HG02943 (cell line): ENCODE measurements around the gene MACROH2A2.
"Not testable (repeated sequence)": the region's sequence is repeated elsewhere in the genome, so short reads cannot be mapped to it uniquely, and the experiment has no call there.

Experiments used
- ATAC-seq: cut with Tn5 transposase; IDR thresholded peaks from one replicate; pipeline ENCODE4 v1.9.1; 2021; ENCODE audit warnings: mild to moderate bottlenecking, low read depth, moderate library complexity; ENCODE audit not compliant: unreplicated experiment

Gene MACROH2A2

GRCh38 chr10:70066190-70066589 lies 13.5 kb downstream of the MACROH2A2 start:
- no peak for ATAC-seq

GRCh38 chr10:70067586-70067985 lies 14.9 kb downstream of the MACROH2A2 start:
- no peak for ATAC-seq

GRCh38 chr10:70068925-70069324 lies 16.3 kb downstream of the MACROH2A2 start:
- ATAC-seq: no peak

- no peak for ATAC-seq
These were observed 16.7 kb downstream of the MACROH2A2 start for GRCh38 chr10:70069346-70069745.

- no peak for ATAC-seq
These were observed 18.2 kb downstream of the MACROH2A2 start for GRCh38 chr10:70070834-70071233.

- ATAC-seq: no peak
These were observed 21.5 kb downstream of the MACROH2A2 start for GRCh38 chr10:70074165-70074564.

GRCh38 chr10:70074971-70075370 lies 22.3 kb downstream of the MACROH2A2 start:
- no peak for ATAC-seq

GRCh38 chr10:70078329-70078728 lies 25.7 kb downstream of the MACROH2A2 start:
- no peak for ATAC-seq

GRCh38 chr10:70078937-70079336 lies 26.3 kb downstream of the MACROH2A2 start:
- no peak for ATAC-seq

GRCh38 chr10:70080789-70081188 lies 28.1 kb downstream of the MACROH2A2 start:
- ATAC-seq: not testable (repeated sequence)

- ATAC-seq: no peak
These were observed 31.5 kb downstream of the MACROH2A2 start for GRCh38 chr10:70084189-70084588.

- ATAC-seq: no peak
These were observed 33.4 kb downstream of the MACROH2A2 start for GRCh38 chr10:70085975-70086613.

GRCh38 chr10:70087616-70088307 lies 35.1 kb downstream of the MACROH2A2 start:
- no peak for ATAC-seq

GRCh38 chr10:70088308-70088698 lies 35.7 kb downstream of the MACROH2A2 start:
- no peak for ATAC-seq

GRCh38 chr10:70090013-70090412 lies 37.4 kb downstream of the MACROH2A2 start:
- ATAC-seq: no peak

GRCh38 chr10:70090951-70091350 lies 38.3 kb downstream of the MACROH2A2 start:
- ATAC-seq: no peak

GRCh38 chr10:70092389-70092718 lies 39.7 kb downstream of the MACROH2A2 start:
- no peak for ATAC-seq

GRCh38 chr10:70093335-70093944 lies 40.8 kb downstream of the MACROH2A2 start:
- ATAC-seq: no peak

GRCh38 chr10:70094250-70094649 lies 41.6 kb downstream of the MACROH2A2 start:
- ATAC-seq: no peak

- ATAC-seq: no peak
These were observed 43.5 kb downstream of the MACROH2A2 start for GRCh38 chr10:70096016-70096704.

- ATAC-seq: no peak
These were observed 44.2 kb downstream of the MACROH2A2 start for GRCh38 chr10:70096705-70097420.
